A673 (cell line): Measurements from ENCODE around the gene ARMH2.

ENCODE experiments used
- CTCF ChIP-seq: fragments of 300-800, 200-600 bp; sonication (generic); conservative IDR thresholded peaks from 2 replicates; pipeline ENCODE4 v1.5.1; 2017; ENCODE audit warnings: low read depth, mild to moderate bottlenecking, antibody characterized with exemption, low read length, moderate library complexity, mixed read lengths
- EZH2 ChIP-seq: fragments of 200-600 bp; sonication (generic); IDR thresholded peaks from 2 replicates; pipeline ENCODE4 v1.6.1; 2017; ENCODE audit warnings: borderline replicate concordance, low read depth, mild to moderate bottlenecking, mixed read lengths, antibody characterized with exemption, low read length; ENCODE audit not compliant: poor library complexity, severe bottlenecking

GRCh38 chr6:24831771-24832716 is 33.3 kb upstream of the ARMH2 start:
- TF ChIP-seq CTCF (no peak), EZH2 (no peak)
